ENCODE results near the gene DPYD.

- TF ChIP-seq CTCF (IDR thresholded peaks at IDR 0.05) = no peak
- TF ChIP-seq POLR2A (IDR thresholded peaks at IDR 0.05) = no peak
Measured at GRCh38 chr1:97573553-97573952, 347.3 kb downstream of the DPYD start.

Measured in uterus (tissue), 2 donors.